ENCODE data around the gene TMTC1. TPM values are rescaled to one million over a fixed set of nuclear protein-coding genes. Genes with fewer than 3 reads are reported as not detected.

Gene TMTC1
- total and polyA plus RNA-seq, 4 donors: 3.0 to 33.6 (median 6.0) TPM

DNA sequence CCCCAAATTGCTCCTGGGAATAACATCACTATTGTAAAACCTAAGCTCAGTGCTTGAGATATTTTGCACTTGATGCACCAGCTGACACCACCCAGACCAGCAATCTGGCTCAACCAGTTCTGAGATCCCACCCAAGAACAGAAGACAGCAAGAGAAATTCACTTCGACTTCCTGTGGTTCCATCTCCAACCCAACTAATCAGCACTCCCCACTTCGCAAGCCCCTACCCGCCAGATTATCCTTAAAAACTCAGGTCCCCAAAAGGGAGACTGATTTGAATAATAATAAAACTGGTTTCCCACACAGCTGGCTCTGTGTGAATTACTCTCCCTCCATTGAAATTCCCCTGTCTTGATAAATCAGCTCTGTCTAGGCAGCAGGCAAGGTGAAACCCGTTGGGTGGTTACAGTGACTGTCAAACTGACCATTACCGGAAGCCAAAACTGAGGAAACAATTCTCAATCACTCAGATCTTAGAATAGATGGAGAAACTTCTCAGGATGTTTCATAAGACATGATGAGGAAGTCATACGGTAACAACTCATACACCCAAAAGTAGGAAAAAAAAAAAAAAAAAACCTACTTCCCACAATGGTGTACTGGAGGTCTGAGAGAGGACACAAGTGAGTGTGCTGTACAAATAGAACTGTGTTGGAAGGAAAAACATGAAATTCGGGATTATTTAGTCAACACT lies 92.4 kb downstream of the TMTC1 start:
- ATAC-seq (ENCODE audit: insufficient read depth, low FRiP score): no peak
- H3K4me3 ChIP-seq: no peak overlapping the region
- WGBS, 2 donors: 33 to 54% methylated on average over 7 of the region's 7 CpGs

DNA sequence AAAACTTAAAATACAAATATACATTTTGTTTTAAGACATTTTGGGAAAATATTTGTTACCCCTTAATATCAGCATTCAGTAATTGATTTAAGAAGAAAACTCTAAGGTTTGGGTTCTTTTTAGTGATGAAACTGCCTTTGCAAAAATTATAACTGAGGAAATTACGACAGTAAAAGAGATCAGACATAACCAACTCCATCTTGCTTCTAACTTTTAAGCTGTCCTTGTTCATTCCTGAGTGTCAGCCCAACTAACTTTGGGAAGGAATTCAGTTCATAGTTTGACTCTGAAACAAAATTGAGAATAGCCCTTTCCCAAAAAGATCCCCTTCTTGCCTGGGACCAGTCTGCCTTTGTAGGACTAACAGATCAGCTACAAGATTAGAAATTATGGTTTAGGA lies 93.0 kb downstream of the TMTC1 start:
- TF ChIP-seq, protein P1, sequence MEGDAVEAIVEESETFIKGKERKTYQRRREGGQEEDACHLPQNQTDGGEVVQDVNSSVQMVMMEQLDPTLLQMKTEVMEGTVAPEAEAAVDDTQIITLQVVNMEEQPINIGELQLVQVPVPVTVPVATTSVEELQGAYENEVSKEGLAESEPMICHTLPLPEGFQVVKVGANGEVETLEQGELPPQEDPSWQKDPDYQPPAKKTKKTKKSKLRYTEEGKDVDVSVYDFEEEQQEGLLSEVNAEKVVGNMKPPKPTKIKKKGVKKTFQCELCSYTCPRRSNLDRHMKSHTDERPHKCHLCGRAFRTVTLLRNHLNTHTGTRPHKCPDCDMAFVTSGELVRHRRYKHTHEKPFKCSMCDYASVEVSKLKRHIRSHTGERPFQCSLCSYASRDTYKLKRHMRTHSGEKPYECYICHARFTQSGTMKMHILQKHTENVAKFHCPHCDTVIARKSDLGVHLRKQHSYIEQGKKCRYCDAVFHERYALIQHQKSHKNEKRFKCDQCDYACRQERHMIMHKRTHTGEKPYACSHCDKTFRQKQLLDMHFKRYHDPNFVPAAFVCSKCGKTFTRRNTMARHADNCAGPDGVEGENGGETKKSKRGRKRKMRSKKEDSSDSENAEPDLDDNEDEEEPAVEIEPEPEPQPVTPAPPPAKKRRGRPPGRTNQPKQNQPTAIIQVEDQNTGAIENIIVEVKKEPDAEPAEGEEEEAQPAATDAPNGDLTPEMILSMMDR (IDR thresholded peaks at IDR 0.05; ENCODE audit: control extremely low read depth, extremely low read depth): no peak
- ATAC-seq (ENCODE audit: insufficient read depth, low FRiP score): no peak
- no peak overlapping the region for H3K9ac ChIP-seq (ENCODE audit: insufficient read depth in 1 of 2, low read length in 2 of 2)
- no peak overlapping the region for H3K4me3 ChIP-seq
- H3K27ac ChIP-seq (ENCODE audit: low read depth in 1 of 2, low read length in 1 of 2): no peak overlapping the region
- H3K36me3 ChIP-seq (ENCODE audit: control insufficient read depth in 4 of 4, insufficient read depth in 4 of 4, low read length in 4 of 4): no peaks in the 10 kb centered on the region
- DNase-seq: no peak
- WGBS, 2 donors: 78 to 80% methylated on average over 1 of the region's 1 CpG
- no peaks in the 10 kb centered on the region for H3K27me3 ChIP-seq (ENCODE audit: control insufficient read depth in 3 of 3, insufficient read depth in 3 of 3, low read length in 2 of 3)
- peaks cover 0 to 12% (median 0%) of the 10 kb centered on the region in 5 donors for H3K4me1 ChIP-seq (ENCODE audit: control insufficient read depth in 5 of 5, insufficient read depth in 5 of 5, low read length in 5 of 5)
- H3K9me3 ChIP-seq (ENCODE audit: control insufficient read depth in 4 of 4, insufficient read depth in 3 of 4, low read length in 3 of 4): no peaks in the 10 kb centered on the region

More for the DNA sequence above, 92.4 kb downstream of the TMTC1 start:
- no peak for DNase-seq
- Histone ChIP-seq H3K27me3 (ENCODE audit: control insufficient read depth in 3 of 3, insufficient read depth in 3 of 3, low read length in 2 of 3) (no peaks in the 10 kb centered on the region), H3K4me1 (ENCODE audit: control insufficient read depth in 5 of 5, insufficient read depth in 5 of 5, low read length in 5 of 5) (peaks cover 0 to 12% (median 0%) of the 10 kb centered on the region in 5 donors), H3K9me3 (ENCODE audit: control insufficient read depth in 4 of 4, insufficient read depth in 3 of 4, low read length in 3 of 4) (no peaks in the 10 kb centered on the region), H3K27ac (ENCODE audit: low read depth in 1 of 2, low read length in 1 of 2) (no peak overlapping the region), H3K36me3 (ENCODE audit: control insufficient read depth in 4 of 4, insufficient read depth in 4 of 4, low read length in 4 of 4) (no peaks in the 10 kb centered on the region), H3K9ac (ENCODE audit: insufficient read depth in 1 of 2, low read length in 2 of 2) (no peak overlapping the region)
- TF ChIP-seq, protein P1 (IDR thresholded peaks at IDR 0.05; ENCODE audit: control extremely low read depth, extremely low read depth): no peak

DNA sequence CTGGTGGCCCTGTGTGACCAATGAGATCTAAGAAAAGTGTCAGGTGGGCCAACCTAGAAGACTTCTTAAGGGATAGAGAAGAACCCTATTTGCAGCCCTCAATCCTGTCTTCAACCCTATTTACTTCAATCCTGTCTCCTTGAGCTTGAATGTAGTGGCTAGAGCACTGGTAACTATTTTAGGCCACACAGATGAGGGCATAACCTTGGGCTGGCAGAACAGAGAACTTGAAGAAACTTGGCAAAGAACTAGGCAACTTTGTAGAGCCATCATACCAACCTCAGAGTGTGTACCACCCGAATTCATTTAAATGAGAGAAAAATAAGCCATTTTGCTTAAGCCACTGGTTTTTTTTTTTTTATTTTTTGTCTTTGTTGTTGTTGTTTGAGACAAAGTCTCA lies 94.8 kb downstream of the TMTC1 start:
- DNase-seq (no peak), ATAC-seq (ENCODE audit: insufficient read depth, low FRiP score) (no peak)
- no peak overlapping the region for H3K9ac ChIP-seq (ENCODE audit: insufficient read depth in 1 of 2, low read length in 2 of 2)
- H3K9me3 ChIP-seq (ENCODE audit: control insufficient read depth in 4 of 4, insufficient read depth in 3 of 4, low read length in 3 of 4): no peaks in the 10 kb centered on the region
- no peaks in the 10 kb centered on the region for H3K36me3 ChIP-seq (ENCODE audit: control insufficient read depth in 4 of 4, insufficient read depth in 4 of 4, low read length in 4 of 4)
- 90 to 96% methylated on average over 1 of the region's 1 CpG for WGBS, 2 donors
- TF ChIP-seq, protein P1 (IDR thresholded peaks at IDR 0.05; ENCODE audit: control extremely low read depth, extremely low read depth): no peak
- H3K27ac ChIP-seq (ENCODE audit: low read depth in 1 of 2, low read length in 1 of 2): no peak overlapping the region
- no peaks in the 10 kb centered on the region for H3K27me3 ChIP-seq (ENCODE audit: control insufficient read depth in 3 of 3, insufficient read depth in 3 of 3, low read length in 2 of 3)
- peaks cover 0 to 9% (median 0%) of the 10 kb centered on the region in 5 donors for H3K4me1 ChIP-seq (ENCODE audit: control insufficient read depth in 5 of 5, insufficient read depth in 5 of 5, low read length in 5 of 5)
- H3K4me3 ChIP-seq: no peak overlapping the region
